ENCODE data around the gene IKZF4. TPM values are rescaled to one million over a fixed set of nuclear protein-coding genes. Genes with fewer than 3 reads are reported as not detected.
"Not testable (repeated sequence)": the region's sequence is repeated elsewhere in the genome, so short reads cannot be mapped to it uniquely, and the experiment has no call there.

The IKZF4 gene
- total RNA-seq, 4 donors from 2014 or later, result 1.9 to 6.2 (median 3.9) TPM

DNA sequence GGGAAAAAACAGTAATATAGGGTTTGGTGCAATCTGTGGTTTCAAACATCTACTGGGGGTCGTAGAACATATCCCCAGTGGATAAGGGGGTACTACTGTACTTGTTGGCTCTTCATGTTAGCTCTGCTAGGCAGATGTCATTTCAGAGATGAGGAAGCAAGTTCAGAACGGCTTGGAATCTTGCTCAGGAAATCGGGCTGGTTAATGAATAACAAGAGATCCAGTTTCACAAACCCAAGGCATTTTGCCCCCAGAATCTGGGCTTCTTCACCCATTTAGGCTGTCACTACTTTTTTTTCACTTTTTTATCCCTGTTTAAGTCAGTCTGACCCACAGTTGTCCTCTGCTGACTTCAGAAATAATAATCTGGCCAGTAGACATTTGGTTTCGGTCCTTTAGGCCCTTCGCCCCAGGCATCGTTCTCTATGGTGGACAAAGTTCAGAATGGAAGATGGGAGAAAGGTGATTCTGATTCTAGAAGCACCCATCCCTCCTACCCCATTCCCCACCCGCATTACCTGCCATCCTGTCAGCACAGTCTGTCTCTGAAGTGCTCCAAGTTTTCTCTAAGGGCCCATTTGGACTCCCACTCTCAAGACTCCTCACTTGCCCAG, 19.2 kb upstream of the IKZF4 start:
- intact Hi-C loops (cut with DNase I; ENCODE audit: low total_unique reads), result no loop called here
- Histone ChIP-seq H3K9me3 (no peaks in the 10 kb centered on the region), H3K4me3 (no peak overlapping the region), H3K27me3 (no peaks in the 10 kb centered on the region), H3K27ac (peak overlapping the region; percentile 51 to 74 (median 67)), H3K4me1 (peaks cover 0 to 31% (median 21%) of the 10 kb centered on the region in 4 donors), H3K36me3 (no peaks in the 10 kb centered on the region)
- DNase-seq, result no peak
- WGBS, 2 donors (ENCODE audit: low coverage in 1 of 2), result 43 to 64% methylated on average over 4 to 7 of the region's 7 CpGs
- in situ Hi-C loops (cut with MboI; ENCODE audit: low pct_ligation_motif_present in 1 of 4, low pct_unique_long_range_greater_than_20kb in 1 of 4, low sequenced_read_pairs in 3 of 4), result no loop called here
- TF ChIP-seq, protein P1, sequence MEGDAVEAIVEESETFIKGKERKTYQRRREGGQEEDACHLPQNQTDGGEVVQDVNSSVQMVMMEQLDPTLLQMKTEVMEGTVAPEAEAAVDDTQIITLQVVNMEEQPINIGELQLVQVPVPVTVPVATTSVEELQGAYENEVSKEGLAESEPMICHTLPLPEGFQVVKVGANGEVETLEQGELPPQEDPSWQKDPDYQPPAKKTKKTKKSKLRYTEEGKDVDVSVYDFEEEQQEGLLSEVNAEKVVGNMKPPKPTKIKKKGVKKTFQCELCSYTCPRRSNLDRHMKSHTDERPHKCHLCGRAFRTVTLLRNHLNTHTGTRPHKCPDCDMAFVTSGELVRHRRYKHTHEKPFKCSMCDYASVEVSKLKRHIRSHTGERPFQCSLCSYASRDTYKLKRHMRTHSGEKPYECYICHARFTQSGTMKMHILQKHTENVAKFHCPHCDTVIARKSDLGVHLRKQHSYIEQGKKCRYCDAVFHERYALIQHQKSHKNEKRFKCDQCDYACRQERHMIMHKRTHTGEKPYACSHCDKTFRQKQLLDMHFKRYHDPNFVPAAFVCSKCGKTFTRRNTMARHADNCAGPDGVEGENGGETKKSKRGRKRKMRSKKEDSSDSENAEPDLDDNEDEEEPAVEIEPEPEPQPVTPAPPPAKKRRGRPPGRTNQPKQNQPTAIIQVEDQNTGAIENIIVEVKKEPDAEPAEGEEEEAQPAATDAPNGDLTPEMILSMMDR (IDR thresholded peaks at IDR 0.05), result no peak
- TF ChIP-seq POLR2A (IDR thresholded peaks at IDR 0.05) (no peak), EP300 (IDR thresholded peaks at IDR 0.05; ENCODE audit: low read depth) (no peak), POLR2AphosphoS5 (IDR thresholded peaks at IDR 0.05) (no peak)

DNA sequence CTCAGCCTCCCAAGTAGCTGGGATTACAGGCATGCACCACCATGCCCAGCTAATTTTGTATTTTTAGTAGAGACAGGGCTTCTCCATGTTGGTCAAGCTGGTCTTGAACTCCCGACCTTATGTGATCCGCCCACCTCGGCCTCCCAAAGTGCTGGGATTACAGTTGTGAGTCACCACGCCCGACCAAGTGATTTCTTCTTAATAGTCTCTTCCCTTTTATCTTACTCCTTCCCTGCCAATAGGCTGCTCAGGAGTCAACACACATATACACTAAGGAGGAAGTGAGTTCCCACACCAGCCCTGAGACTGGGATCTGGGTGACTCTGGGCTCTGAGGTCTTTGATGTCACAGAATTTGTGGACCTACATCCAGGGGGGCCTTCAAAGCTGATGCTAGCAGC, 17.5 kb upstream of the IKZF4 start:
- 82% methylated on average over 5 of the region's 5 CpGs; no CpG with 5 or more reads in 1 of the 2 donors for WGBS, 2 donors (ENCODE audit: low coverage in 1 of 2)
- intact Hi-C loops (cut with DNase I; ENCODE audit: low total_unique reads); H3K36me3 ChIP-seq; H3K4me3 ChIP-seq; H3K27ac ChIP-seq; in situ Hi-C loops (cut with MboI; ENCODE audit: low pct_ligation_motif_present in 1 of 4, low pct_unique_long_range_greater_than_20kb in 1 of 4, low sequenced_read_pairs in 3 of 4); H3K27me3 ChIP-seq; H3K9me3 ChIP-seq; DNase-seq: not testable (repeated sequence)
- H3K4me1 ChIP-seq, result peaks cover 0 to 33% (median 19%) of the 10 kb centered on the region in 4 donors

DNA sequence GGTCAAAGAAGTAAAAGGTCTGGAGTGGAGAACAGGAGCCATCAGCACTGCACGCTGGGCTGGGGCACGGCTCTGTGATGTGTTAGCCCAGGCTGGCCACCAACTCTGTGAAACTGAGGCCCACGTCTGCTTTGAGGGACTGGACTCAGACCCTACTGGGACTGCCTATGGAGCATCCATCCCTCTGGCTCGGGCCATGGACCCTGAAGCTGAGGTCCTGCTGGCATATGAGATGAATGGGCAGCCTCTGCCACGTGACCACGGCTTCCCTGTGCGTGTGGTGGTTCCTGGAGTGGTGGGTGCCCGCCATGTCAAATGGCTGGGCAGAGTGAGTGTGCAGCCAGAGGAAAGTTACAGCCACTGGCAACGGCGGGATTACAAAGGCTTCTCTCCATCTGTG, 16.6 kb upstream of the IKZF4 start:
- Histone ChIP-seq H3K27me3 (no peaks in the 10 kb centered on the region), H3K9me3 (no peaks in the 10 kb centered on the region), H3K4me1 (peaks cover 0 to 33% (median 18%) of the 10 kb centered on the region in 4 donors), H3K4me3 (no peak overlapping the region), H3K27ac (no peak overlapping the region), H3K36me3 (no peaks in the 10 kb centered on the region)
- TF ChIP-seq EP300 (IDR thresholded peaks at IDR 0.05; ENCODE audit: low read depth) (no peak), POLR2A (IDR thresholded peaks at IDR 0.05) (no peak), POLR2AphosphoS5 (IDR thresholded peaks at IDR 0.05) (no peak)
- TF ChIP-seq, protein P1 (IDR thresholded peaks at IDR 0.05), result no peak
- in situ Hi-C loops (cut with MboI; ENCODE audit: low pct_ligation_motif_present in 1 of 4, low pct_unique_long_range_greater_than_20kb in 1 of 4, low sequenced_read_pairs in 3 of 4), result no loop called here
- intact Hi-C loops (cut with DNase I; ENCODE audit: low total_unique reads), result no loop called here
- 94% methylated on average over 10 of the region's 10 CpGs; no CpG with 5 or more reads in 1 of the 2 donors for WGBS, 2 donors (ENCODE audit: low coverage in 1 of 2)
- DNase-seq, result no peak

DNA sequence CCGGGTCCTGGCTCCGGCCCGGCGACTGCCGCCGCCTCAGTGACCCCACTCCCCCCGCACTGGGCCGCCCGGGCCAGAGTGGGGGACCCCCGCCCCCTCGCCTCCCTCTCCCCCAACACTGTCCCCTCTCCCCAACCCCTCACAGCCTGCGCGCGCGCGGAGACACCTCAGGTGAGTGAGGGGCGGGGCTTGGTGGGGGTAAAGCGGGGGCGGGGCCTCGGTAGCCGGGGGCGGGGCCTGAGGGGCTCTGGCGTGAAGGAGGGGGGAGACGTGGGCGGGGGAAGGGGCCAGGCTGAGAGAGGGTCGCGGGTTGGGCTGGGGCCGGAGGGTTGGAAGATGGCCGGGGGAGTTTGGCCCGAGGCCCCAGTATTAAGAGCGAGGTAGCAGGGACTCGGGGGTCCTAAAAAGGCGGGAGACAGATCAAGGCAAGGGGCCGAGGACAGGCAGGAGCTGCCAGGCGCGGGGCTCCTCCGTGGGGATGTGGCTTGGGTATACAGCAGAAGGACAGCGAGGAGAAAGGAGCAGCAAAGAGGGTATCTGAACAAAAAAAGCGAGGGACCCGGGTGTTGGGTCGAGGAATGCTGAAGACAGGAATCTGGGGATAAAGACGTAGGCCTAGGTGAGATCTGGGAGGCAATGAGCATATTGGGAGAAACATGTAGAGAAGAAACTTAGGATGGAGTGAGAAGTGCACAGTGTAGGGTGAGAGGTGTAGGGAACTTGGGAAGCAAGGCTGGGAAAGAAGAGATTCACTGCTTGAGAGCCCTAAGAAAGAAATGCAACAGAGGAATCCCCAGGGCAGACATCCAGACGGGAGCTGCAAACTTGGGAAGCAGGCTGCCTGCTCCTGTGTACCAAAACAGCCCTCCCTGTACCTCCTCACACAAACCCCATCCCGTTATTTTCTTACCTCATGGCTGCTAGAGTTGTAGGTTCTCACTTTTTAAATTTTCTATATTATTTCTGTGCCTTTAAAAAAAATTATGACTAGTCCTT, 13.0 kb upstream of the IKZF4 start:
- WGBS, 2 donors (ENCODE audit: low coverage in 1 of 2), result 4% methylated on average over 9 to 31 of the region's 44 CpGs
- peak overlapping the region; percentile 79 to 89 (median 84) for H3K4me3 ChIP-seq
- H3K27me3 ChIP-seq, result no peaks in the 10 kb centered on the region
- no peaks in the 10 kb centered on the region for H3K36me3 ChIP-seq
- H3K27ac ChIP-seq, result peak overlapping the region; percentile 92 to 96 (median 94)
- intact Hi-C loops (cut with DNase I; ENCODE audit: low total_unique reads) (loop anchor here (5.0 kb wide), 1 partner anchor 34 kb away; the partner anchor contains the start of gene RPS26), in situ Hi-C loops (cut with MboI; ENCODE audit: low pct_ligation_motif_present in 1 of 4, low pct_unique_long_range_greater_than_20kb in 1 of 4, low sequenced_read_pairs in 3 of 4) (no loop called here)
- no peaks in the 10 kb centered on the region for H3K9me3 ChIP-seq
- no peak for TF ChIP-seq EP300 (IDR thresholded peaks at IDR 0.05; ENCODE audit: low read depth)
- TF ChIP-seq, protein P1 (IDR thresholded peaks at IDR 0.05), result peak in 1 of 5 experiments; percentile 2
- peaks cover 0 to 20% (median 9%) of the 10 kb centered on the region in 4 donors for H3K4me1 ChIP-seq
- DNase-seq, result peak; percentile 70

All from transverse colon (tissue), 4 donors.